ENCODE measurements around the gene USP25.

USP25 gene

DNA sequence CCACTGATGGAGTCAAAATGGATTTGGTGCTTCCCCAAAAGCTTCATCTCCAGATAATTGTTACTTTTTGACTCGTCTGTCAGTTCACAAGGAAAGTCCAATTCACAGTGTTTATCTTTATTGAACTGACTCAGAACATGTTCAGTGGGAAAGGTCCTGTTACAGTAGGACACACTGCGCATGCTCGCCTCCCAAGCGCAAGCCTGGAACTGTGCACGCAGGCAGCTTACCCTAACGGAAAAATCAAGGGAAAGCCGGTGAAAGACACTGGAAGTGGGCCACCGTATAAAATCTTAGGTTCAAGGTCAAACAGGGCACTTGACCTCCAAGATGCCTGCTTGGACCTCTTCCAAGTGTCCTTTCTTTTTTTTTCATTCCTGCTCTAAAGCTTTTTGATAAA lies 174.6 kb downstream of the USP25 start:
- H3K27ac ChIP-seq (replicated peaks) = no peak overlapping the region
- H3K27me3 ChIP-seq (ENCODE audit: insufficient read depth, poor library complexity, severe bottlenecking) = no peaks in the 10 kb centered on the region
- no peak overlapping the region for H3K4me3 ChIP-seq (replicated peaks; ENCODE audit: insufficient read depth, low read length)
- TF ChIP-seq, protein P1, sequence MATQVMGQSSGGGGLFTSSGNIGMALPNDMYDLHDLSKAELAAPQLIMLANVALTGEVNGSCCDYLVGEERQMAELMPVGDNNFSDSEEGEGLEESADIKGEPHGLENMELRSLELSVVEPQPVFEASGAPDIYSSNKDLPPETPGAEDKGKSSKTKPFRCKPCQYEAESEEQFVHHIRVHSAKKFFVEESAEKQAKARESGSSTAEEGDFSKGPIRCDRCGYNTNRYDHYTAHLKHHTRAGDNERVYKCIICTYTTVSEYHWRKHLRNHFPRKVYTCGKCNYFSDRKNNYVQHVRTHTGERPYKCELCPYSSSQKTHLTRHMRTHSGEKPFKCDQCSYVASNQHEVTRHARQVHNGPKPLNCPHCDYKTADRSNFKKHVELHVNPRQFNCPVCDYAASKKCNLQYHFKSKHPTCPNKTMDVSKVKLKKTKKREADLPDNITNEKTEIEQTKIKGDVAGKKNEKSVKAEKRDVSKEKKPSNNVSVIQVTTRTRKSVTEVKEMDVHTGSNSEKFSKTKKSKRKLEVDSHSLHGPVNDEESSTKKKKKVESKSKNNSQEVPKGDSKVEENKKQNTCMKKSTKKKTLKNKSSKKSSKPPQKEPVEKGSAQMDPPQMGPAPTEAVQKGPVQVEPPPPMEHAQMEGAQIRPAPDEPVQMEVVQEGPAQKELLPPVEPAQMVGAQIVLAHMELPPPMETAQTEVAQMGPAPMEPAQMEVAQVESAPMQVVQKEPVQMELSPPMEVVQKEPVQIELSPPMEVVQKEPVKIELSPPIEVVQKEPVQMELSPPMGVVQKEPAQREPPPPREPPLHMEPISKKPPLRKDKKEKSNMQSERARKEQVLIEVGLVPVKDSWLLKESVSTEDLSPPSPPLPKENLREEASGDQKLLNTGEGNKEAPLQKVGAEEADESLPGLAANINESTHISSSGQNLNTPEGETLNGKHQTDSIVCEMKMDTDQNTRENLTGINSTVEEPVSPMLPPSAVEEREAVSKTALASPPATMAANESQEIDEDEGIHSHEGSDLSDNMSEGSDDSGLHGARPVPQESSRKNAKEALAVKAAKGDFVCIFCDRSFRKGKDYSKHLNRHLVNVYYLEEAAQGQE (IDR thresholded peaks at IDR 0.05; ENCODE audit: insufficient replicate concordance, low read depth) = no peak
- TF ChIP-seq POLR2AphosphoS5 (IDR thresholded peaks at IDR 0.05; ENCODE audit: low read depth) = no peak
- no peak for TF ChIP-seq GABPA (IDR thresholded peaks at IDR 0.05; ENCODE audit: low read depth)
- TF ChIP-seq, protein P2, sequence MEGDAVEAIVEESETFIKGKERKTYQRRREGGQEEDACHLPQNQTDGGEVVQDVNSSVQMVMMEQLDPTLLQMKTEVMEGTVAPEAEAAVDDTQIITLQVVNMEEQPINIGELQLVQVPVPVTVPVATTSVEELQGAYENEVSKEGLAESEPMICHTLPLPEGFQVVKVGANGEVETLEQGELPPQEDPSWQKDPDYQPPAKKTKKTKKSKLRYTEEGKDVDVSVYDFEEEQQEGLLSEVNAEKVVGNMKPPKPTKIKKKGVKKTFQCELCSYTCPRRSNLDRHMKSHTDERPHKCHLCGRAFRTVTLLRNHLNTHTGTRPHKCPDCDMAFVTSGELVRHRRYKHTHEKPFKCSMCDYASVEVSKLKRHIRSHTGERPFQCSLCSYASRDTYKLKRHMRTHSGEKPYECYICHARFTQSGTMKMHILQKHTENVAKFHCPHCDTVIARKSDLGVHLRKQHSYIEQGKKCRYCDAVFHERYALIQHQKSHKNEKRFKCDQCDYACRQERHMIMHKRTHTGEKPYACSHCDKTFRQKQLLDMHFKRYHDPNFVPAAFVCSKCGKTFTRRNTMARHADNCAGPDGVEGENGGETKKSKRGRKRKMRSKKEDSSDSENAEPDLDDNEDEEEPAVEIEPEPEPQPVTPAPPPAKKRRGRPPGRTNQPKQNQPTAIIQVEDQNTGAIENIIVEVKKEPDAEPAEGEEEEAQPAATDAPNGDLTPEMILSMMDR (IDR thresholded peaks at IDR 0.05; ENCODE audit: insufficient read depth, low read length) = no peak
- DNase-seq (ENCODE audit: low read depth in 1 of 2, low spot score in 1 of 2) = no peak

- DNase-seq (ENCODE audit: low read depth in 1 of 2, low spot score in 1 of 2) = no peak
- H3K27ac ChIP-seq (replicated peaks) = no peak overlapping the region
- H3K4me3 ChIP-seq (replicated peaks; ENCODE audit: insufficient read depth, low read length) = no peak overlapping the region
- no peak for TF ChIP-seq GABPA (IDR thresholded peaks at IDR 0.05; ENCODE audit: low read depth)
- TF ChIP-seq POLR2AphosphoS5 (IDR thresholded peaks at IDR 0.05; ENCODE audit: low read depth) = no peak
- no peak for TF ChIP-seq SPI1 (IDR thresholded peaks at IDR 0.05; ENCODE audit: borderline replicate concordance, low read depth)
- TF ChIP-seq, protein P1 (IDR thresholded peaks at IDR 0.05; ENCODE audit: insufficient replicate concordance, low read depth) = no peak
- TF ChIP-seq, protein P2 (IDR thresholded peaks at IDR 0.05; ENCODE audit: insufficient read depth, low read length) = no peak
- no peaks in the 10 kb centered on the region for H3K27me3 ChIP-seq (ENCODE audit: insufficient read depth, poor library complexity, severe bottlenecking)
Measured at GRCh38 chr21:15908187-15908586, 178.4 kb downstream of the USP25 start.

DNA sequence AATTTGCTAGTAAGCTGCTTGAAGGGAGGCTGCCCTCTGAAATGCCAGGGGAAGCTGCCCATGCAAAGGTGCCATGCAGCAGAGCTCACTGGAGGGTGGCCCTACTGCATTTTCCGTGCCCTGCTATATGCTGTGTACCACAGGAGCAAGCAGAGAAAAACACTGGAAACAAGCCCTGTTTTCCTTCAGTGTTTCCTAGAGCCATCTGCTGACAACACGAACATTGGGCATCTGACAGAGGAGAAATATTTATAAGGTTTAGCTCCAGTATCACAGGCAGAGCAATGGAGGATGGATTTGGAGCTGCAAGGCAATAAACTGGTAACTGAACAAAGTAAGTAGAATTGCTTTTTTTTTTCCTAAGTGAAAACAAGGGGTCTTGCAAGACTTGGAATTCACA lies 198.4 kb downstream of the USP25 start:
- TF ChIP-seq, protein P2 (IDR thresholded peaks at IDR 0.05; ENCODE audit: insufficient read depth, low read length) = no peak
- no peak overlapping the region for H3K4me3 ChIP-seq (replicated peaks; ENCODE audit: insufficient read depth, low read length)

DNA sequence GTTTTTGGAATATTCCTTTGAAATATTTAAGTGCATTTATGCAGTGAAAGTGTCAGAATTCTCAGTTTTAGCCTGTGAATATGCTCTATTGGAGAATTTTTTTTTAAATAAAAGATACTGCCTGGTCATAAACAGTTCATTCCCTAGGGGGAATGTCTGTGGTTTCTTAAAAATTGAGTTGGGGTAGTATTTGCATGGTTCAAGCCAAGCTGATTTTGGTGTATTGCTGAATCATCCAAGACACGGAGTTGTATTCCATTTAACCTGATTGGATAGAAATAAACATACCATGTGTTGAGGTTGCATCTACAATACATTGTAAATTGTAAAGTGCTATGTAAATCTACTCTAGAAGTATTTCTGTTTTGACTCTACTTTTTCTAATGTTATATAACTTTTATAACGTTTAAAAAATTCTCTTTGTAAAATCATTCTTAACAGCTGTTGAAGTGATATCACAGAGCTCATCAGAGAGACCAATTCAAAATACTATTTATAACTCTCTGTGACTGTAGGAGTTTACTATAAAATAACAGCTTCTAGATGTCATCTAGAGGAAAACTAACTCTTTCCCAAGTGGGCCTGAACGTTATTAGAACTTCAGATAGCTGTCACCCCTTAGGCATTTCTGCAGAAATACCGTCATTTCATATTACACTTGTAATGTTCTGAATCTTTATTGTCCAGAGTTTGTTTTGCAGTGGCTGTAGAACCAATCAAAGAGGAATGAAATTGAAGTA lies 199.1 kb downstream of the USP25 start:
- DNase-seq (ENCODE audit: low read depth in 1 of 2, low spot score in 1 of 2) = no peak
- H3K27ac ChIP-seq (replicated peaks) = no peak overlapping the region

More for the DNA sequence above, 198.4 kb downstream of the USP25 start:
- no peak overlapping the region for H3K27ac ChIP-seq (replicated peaks)
- no peak for DNase-seq (ENCODE audit: low read depth in 1 of 2, low spot score in 1 of 2)
- H3K27me3 ChIP-seq (ENCODE audit: insufficient read depth, poor library complexity, severe bottlenecking) = peaks cover 2% of the 10 kb centered on the region

More for the DNA sequence above, 199.1 kb downstream of the USP25 start:
- no peak overlapping the region for H3K4me3 ChIP-seq (replicated peaks; ENCODE audit: insufficient read depth, low read length)
- TF ChIP-seq GABPA (IDR thresholded peaks at IDR 0.05; ENCODE audit: low read depth) (no peak), POLR2AphosphoS5 (IDR thresholded peaks at IDR 0.05; ENCODE audit: low read depth) (no peak), SPI1 (IDR thresholded peaks at IDR 0.05; ENCODE audit: borderline replicate concordance, low read depth) (no peak)
- TF ChIP-seq, protein P2 (IDR thresholded peaks at IDR 0.05; ENCODE audit: insufficient read depth, low read length) = no peak
- TF ChIP-seq, protein P1 (IDR thresholded peaks at IDR 0.05; ENCODE audit: insufficient replicate concordance, low read depth) = no peak
- peaks cover 2% of the 10 kb centered on the region for H3K27me3 ChIP-seq (ENCODE audit: insufficient read depth, poor library complexity, severe bottlenecking)
